GM12872 (cell line): ENCODE data around the gene CSNK1A1L.

ENCODE experiments used
- CTCF ChIP-seq: IDR thresholded peaks from 3 replicates; pipeline ENCODE4 v1.5.1; 2011; ENCODE audit warnings: low read depth, mild to moderate bottlenecking, low read length, moderate library complexity; ENCODE audit not compliant: insufficient read depth

Gene CSNK1A1L

GRCh38 chr13:37074703-37075102 is 30.8 kb downstream of the CSNK1A1L start:
- TF ChIP-seq CTCF, result 0 out of 3 replicates have a peak, but pooled peaks have one; percentile 4

- no peak for TF ChIP-seq CTCF
These were observed 33.4 kb downstream of the CSNK1A1L start for GRCh38 chr13:37072024-37072423.

GRCh38 chr13:37070956-37071355 is 34.5 kb downstream of the CSNK1A1L start:
- TF ChIP-seq CTCF, result no peak

- TF ChIP-seq CTCF, result no peak
These were observed 35.2 kb downstream of the CSNK1A1L start for GRCh38 chr13:37070145-37070695.

- TF ChIP-seq CTCF, result no peak
These were observed 35.8 kb downstream of the CSNK1A1L start for GRCh38 chr13:37069597-37070103.

- 0 out of 3 replicates have a peak, but pooled peaks have one; percentile 24 for TF ChIP-seq CTCF
These were observed 36.5 kb downstream of the CSNK1A1L start for GRCh38 chr13:37068962-37069361.

GRCh38 chr13:37067874-37068273 is 37.6 kb downstream of the CSNK1A1L start:
- no peak for TF ChIP-seq CTCF
